H7 (cell line): ENCODE measurements around the gene C3orf52. TPM values are rescaled to one million over a fixed set of nuclear protein-coding genes. Genes with fewer than 3 reads are reported as not detected.

Experiments
- DNase-seq: peaks from one replicate; pipeline ENCODE4 v3.0.0; 2012
- H3K27me3 ChIP-seq: 2 replicates; pipeline ENCODE4 v1.6.0; 2011; ENCODE audit warnings: mild to moderate bottlenecking, low read length; ENCODE audit not compliant: control insufficient read depth, insufficient read depth
- H3K36me3 ChIP-seq: replicated peaks from 2 replicates; pipeline ENCODE4 v1.5.1; 2011; ENCODE audit warnings: low read length; ENCODE audit not compliant: control insufficient read depth, insufficient read depth
- H3K4me3 ChIP-seq: 2 replicates; pipeline ENCODE4 v1.5.1; 2011; ENCODE audit warnings: low read depth, mild to moderate bottlenecking, control low read depth, low read length, moderate library complexity; ENCODE audit not compliant: insufficient read depth
- total RNA-seq: library from RNA; depleted of rRNA; stranded (reverse); fragments of >200 nt; shearing (Covaris generic); gene quantifications from 2 replicates; pipeline ENCODE4 v1.2.3, GENCODE V29; 2014

Gene C3orf52
- total RNA-seq, 1 experiment from 2014 or later, result 9.7 TPM

GRCh38 chr3:112119962-112120836 lies 34.0 kb downstream of the C3orf52 start:
- Histone ChIP-seq H3K4me3 (no peak overlapping the region), H3K36me3 (no peaks in the 10 kb centered on the region; the same call in none of the 2 replicates), H3K27me3 (no peaks in the 10 kb centered on the region)
- DNase-seq, result no peak

GRCh38 chr3:112121577-112122547 lies 35.7 kb downstream of the C3orf52 start:
- no peak overlapping the region for H3K4me3 ChIP-seq
- no peaks in the 10 kb centered on the region; the same call in none of the 2 replicates for H3K36me3 ChIP-seq
- no peaks in the 10 kb centered on the region for H3K27me3 ChIP-seq
- DNase-seq, result no peak

- no peak for DNase-seq
- H3K27me3 ChIP-seq, result no peaks in the 10 kb centered on the region
- no peaks in the 10 kb centered on the region; the same call in 1 of the 2 replicates for H3K36me3 ChIP-seq
- no peak overlapping the region for H3K4me3 ChIP-seq
Measured at GRCh38 chr3:112122870-112123269, 36.7 kb downstream of the C3orf52 start.

GRCh38 chr3:112123548-112123947 lies 37.4 kb downstream of the C3orf52 start:
- no peak for DNase-seq
- H3K4me3 ChIP-seq, result no peak overlapping the region
- no peaks in the 10 kb centered on the region for H3K27me3 ChIP-seq
- no peaks in the 10 kb centered on the region; the same call in 1 of the 2 replicates for H3K36me3 ChIP-seq

GRCh38 chr3:112124907-112125607 lies 38.9 kb downstream of the C3orf52 start:
- Histone ChIP-seq H3K4me3 (no peak overlapping the region), H3K27me3 (no peaks in the 10 kb centered on the region), H3K36me3 (no peaks in the 10 kb centered on the region)
- no peak for DNase-seq

- DNase-seq, result peak; percentile 27
- H3K27me3 ChIP-seq, result no peaks in the 10 kb centered on the region
- no peak overlapping the region for H3K4me3 ChIP-seq
Measured at GRCh38 chr3:112126511-112126911, 40.3 kb downstream of the C3orf52 start.

GRCh38 chr3:112127522-112128494 lies 41.6 kb downstream of the C3orf52 start:
- no peak overlapping the region for H3K4me3 ChIP-seq
- DNase-seq, result no peak
- H3K27me3 ChIP-seq, result no peaks in the 10 kb centered on the region
- no peaks in the 10 kb centered on the region for H3K36me3 ChIP-seq

More at GRCh38 chr3:112126511-112126911, 40.3 kb downstream of the C3orf52 start:
- no peaks in the 10 kb centered on the region for H3K36me3 ChIP-seq

- DNase-seq, result no peak
- H3K27me3 ChIP-seq, result no peaks in the 10 kb centered on the region
- H3K36me3 ChIP-seq, result no peaks in the 10 kb centered on the region
- no peak overlapping the region for H3K4me3 ChIP-seq
Measured at GRCh38 chr3:112128843-112129727, 42.9 kb downstream of the C3orf52 start.

GRCh38 chr3:112129925-112130637 lies 43.9 kb downstream of the C3orf52 start:
- Histone ChIP-seq H3K4me3 (no peak overlapping the region), H3K36me3 (no peaks in the 10 kb centered on the region), H3K27me3 (no peaks in the 10 kb centered on the region)
- no peak for DNase-seq

GRCh38 chr3:112130638-112130993 lies 44.4 kb downstream of the C3orf52 start:
- Histone ChIP-seq H3K4me3 (no peak overlapping the region), H3K36me3 (no peaks in the 10 kb centered on the region), H3K27me3 (no peaks in the 10 kb centered on the region)
- no peak for DNase-seq

- DNase-seq, result no peak
- Histone ChIP-seq H3K36me3 (no peaks in the 10 kb centered on the region), H3K27me3 (no peaks in the 10 kb centered on the region), H3K4me3 (no peak overlapping the region)
Measured at GRCh38 chr3:112131111-112131510, 44.9 kb downstream of the C3orf52 start.

GRCh38 chr3:112132088-112132487 lies 45.9 kb downstream of the C3orf52 start:
- Histone ChIP-seq H3K4me3 (no peak overlapping the region), H3K27me3 (no peaks in the 10 kb centered on the region), H3K36me3 (no peaks in the 10 kb centered on the region)
- DNase-seq, result no peak
